Erythroblast (primary cell): ENCODE results near the gene SESN3.

Experiments used
- GATA1 ChIP-seq: IDR thresholded peaks from 2 replicates; pipeline ENCODE4 v1.6.1; 2011; ENCODE audit warnings: low read depth, mild to moderate bottlenecking, control low read depth, low read length, moderate library complexity
- POLR2A ChIP-seq: IDR thresholded peaks from 2 replicates; pipeline ENCODE4 v1.6.1; 2011; ENCODE audit warnings: mild to moderate bottlenecking, low read length

DNA sequence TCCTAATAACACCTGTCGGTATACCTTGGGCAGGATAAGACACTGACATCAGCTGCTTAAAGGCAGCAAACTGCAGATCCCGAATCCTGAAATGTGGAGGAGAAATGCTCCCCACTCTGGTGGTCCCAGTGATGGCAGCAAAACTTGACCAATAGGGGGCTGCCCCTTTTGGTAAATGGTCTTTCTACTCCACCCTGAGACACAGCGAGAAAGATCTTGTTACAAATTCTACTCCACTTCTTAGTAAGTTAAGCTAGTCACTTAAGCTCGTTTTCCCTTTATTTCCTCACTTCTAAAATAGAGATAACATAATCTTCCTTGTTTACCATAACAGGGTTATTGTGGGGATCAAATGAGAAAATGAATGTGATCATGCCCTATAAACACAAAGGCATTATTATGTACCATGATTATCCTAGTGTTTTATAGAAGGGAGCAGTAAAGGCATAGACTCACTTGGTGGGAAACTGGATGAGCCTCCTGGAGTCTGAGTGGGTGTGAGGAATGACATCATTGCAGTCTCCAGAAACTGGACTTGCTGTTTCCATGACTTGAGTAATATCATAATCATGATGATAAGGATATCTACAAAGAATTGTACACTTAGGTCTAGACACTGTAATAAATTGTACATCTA is 90.5 kb downstream of the SESN3 start:
- TF ChIP-seq POLR2A (peak; percentile 15), GATA1 (no peak)
